ENCODE data around the gene HYCC1. TPM values are rescaled to one million over a fixed set of nuclear protein-coding genes. Genes with fewer than 3 reads are reported as not detected.
"Not testable (repeated sequence)": the region's sequence is repeated elsewhere in the genome, so short reads cannot be mapped to it uniquely, and the experiment has no call there.

The HYCC1 gene
- total and polyA plus RNA-seq, 2 experiments from 2014 or later = 55.4 to 181 TPM

DNA sequence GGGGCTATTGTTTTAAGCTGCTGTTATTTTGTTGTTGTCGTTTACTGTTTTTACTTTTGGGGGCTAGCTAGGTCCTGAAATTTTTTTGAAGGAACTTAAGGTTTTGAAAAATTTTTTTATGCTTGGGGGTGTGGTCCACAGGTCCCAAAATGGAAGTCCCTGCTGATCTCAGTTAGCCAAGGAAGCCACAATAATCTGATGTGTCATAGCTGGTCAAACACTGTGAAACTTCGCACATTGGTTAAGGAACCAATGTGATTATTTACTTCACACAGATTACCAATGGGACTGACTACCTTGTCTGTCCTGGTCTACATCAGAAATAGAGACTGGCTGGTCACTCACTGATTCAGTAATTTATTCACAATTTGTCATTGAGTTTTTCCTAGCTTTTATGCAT, 29.5 kb upstream of the HYCC1 start (continued):
- TF ChIP-seq, protein P1, sequence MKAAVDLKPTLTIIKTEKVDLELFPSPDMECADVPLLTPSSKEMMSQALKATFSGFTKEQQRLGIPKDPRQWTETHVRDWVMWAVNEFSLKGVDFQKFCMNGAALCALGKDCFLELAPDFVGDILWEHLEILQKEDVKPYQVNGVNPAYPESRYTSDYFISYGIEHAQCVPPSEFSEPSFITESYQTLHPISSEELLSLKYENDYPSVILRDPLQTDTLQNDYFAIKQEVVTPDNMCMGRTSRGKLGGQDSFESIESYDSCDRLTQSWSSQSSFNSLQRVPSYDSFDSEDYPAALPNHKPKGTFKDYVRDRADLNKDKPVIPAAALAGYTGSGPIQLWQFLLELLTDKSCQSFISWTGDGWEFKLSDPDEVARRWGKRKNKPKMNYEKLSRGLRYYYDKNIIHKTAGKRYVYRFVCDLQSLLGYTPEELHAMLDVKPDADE (IDR thresholded peaks at IDR 0.05) = no peak
- no peak for TF ChIP-seq POLR2AphosphoS5 (IDR thresholded peaks at IDR 0.05; ENCODE audit: low read depth)
- no peak for TF ChIP-seq CREB1 (CRISPR knock-in tag; IDR thresholded peaks at IDR 0.05; ENCODE audit: low read depth)
- no peak for TF ChIP-seq JUNB (IDR thresholded peaks at IDR 0.05; ENCODE audit: unreplicated experiment)
- TF ChIP-seq EZH2 (IDR thresholded peaks at IDR 0.05; ENCODE audit: low read depth, unreplicated experiment) = no peak

DNA sequence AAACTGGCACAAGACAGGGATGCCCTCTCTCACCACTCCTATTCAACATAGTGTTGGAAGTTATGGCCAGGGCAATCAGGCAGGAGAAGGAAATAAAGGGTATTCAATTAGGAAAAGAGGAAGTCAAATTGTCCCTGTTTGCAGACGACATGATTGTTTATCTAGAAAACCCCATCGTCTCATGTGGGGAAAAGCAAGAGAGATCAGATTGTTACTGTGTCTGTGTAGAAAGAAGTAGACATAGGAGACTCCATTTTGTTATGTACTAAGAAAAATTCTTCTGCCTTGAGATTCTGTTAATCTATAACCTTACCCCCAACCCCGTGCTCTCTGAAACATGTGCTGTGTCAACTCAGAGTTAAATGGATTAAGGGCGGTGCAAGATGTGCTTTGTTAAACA, 25.7 kb upstream of the HYCC1 start:
- not testable (repeated sequence) for H3K9me2 ChIP-seq (ENCODE audit: insufficient read depth); H3K27me3 ChIP-seq (ENCODE audit: insufficient read depth); H3K27ac ChIP-seq (ENCODE audit: low read depth); H3K4me2 ChIP-seq; H3K4me3 Mint-ChIP-seq; H3K4me3 ChIP-seq; H2AFZ ChIP-seq; H3K79me2 ChIP-seq (replicated peaks; ENCODE audit: insufficient read depth); H3K4me1 ChIP-seq (ENCODE audit: insufficient read depth); H3K4me1 Mint-ChIP-seq; H3K27me3 Mint-ChIP-seq (ENCODE audit: insufficient read depth, low read depth, poor library complexity); H3K36me3 ChIP-seq (ENCODE audit: insufficient read depth); DNase-seq (ENCODE audit: low spot score); H3K27ac Mint-ChIP-seq; H3F3A ChIP-seq (replicated peaks; ENCODE audit: low read depth); H4K20me1 ChIP-seq (replicated peaks; ENCODE audit: insufficient read depth); ATAC-seq
- Mint-ChIP-seq H3K36me3 (ENCODE audit: low read depth) (peaks cover 13% of the 10 kb centered on the region; the same call in 2 of the 3 replicates), H3K9me3 (peaks cover 14% of the 10 kb centered on the region; the same call in 2 of the 3 replicates)

DNA sequence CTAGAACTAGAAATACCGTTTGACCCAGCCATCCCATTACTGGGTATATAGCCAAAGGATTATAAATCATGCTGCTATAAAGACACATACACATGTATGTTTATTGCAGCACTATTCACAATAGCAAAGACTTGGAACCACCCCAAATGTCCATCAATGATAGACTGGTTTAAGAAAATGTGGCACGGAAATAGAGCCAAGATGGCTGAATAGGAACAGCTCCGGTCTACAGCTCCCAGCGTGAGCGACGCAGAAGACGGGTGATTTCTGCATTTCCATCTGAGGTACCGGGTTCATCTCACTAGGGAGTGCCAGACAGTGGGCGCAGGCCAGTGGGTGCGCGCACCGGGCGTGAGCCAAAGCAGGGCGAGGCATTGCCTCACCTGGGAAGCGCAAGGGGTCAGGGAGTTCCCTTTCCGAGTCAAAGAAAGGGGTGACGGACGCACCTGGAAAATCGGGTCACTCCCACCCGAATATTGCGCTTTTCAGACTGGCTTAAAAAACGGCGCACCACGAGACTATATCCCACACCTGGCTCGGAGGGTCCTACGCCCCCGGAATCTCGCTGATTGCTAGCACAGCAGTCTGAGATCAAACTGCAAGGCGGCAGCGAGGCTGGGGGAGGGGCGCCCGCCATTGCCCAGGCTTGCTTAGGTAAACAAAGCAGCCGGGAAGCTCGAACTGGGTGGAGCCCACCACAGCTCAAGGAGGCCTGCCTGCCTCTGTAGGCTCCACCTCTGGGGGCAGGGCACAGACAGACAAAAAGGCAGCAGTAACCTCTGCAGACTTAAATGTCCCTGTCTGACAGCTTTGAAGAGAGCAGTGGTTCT, 21.8 kb upstream of the HYCC1 start:
- H3K4me3 Mint-ChIP-seq; H3K36me3 Mint-ChIP-seq (ENCODE audit: low read depth); H3K36me3 ChIP-seq (ENCODE audit: insufficient read depth); H3K4me1 Mint-ChIP-seq; H2AFZ ChIP-seq; H4K20me1 ChIP-seq (replicated peaks; ENCODE audit: insufficient read depth); DNase-seq (ENCODE audit: low spot score); H3K79me2 ChIP-seq (replicated peaks; ENCODE audit: insufficient read depth); H3K27me3 ChIP-seq (ENCODE audit: insufficient read depth); H3F3A ChIP-seq (replicated peaks; ENCODE audit: low read depth); H3K9me3 Mint-ChIP-seq; ATAC-seq; H3K9me2 ChIP-seq (ENCODE audit: insufficient read depth); H3K4me1 ChIP-seq (ENCODE audit: insufficient read depth); H3K27me3 Mint-ChIP-seq (ENCODE audit: insufficient read depth, low read depth, poor library complexity): not testable (repeated sequence)
- peak overlapping the region; percentile 57; the same call in 1 of the 2 replicates for H3K4me2 ChIP-seq
- peak overlapping the region; percentile 70; the same call in 1 of the 2 replicates for H3K27ac Mint-ChIP-seq
- 0 out of 2 replicates have a peak overlapping the region, but pooled peaks have one; percentile 39 for H3K27ac ChIP-seq (ENCODE audit: low read depth)
- peak overlapping the region; percentile 39; the same call in 1 of the 2 replicates for H3K4me3 ChIP-seq

DNA sequence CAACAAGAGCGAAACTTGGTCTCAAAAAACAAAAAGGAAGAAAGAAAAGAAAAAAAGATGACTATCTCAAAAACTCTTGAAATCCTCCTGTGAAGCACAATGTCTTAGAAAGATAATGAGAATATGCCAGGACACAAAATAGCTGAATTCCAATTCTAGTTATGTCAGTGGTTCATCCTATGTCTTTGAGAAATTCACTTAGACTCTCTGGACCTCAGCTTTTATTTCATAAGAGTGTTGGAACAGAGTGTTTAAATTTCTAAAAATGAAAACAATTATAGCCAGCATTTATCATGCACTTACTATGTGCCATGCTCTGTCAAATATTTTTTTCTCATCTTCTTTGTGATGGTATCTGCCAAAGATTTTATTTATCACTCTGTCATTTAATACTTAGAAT, 13.3 kb upstream of the HYCC1 start:
- Mint-ChIP-seq H3K27ac (no peak overlapping the region), H3K4me3 (no peak overlapping the region), H3K36me3 (ENCODE audit: low read depth) (no peaks in the 10 kb centered on the region), H3K4me1 (no peaks in the 10 kb centered on the region), H3K9me3 (no peaks in the 10 kb centered on the region; the same call in 2 of the 3 replicates), H3K27me3 (ENCODE audit: insufficient read depth, low read depth, poor library complexity) (no peaks in the 10 kb centered on the region)
- H3K27ac ChIP-seq (ENCODE audit: low read depth) = no peak overlapping the region
- ATAC-seq (no peak), DNase-seq (ENCODE audit: low spot score) (no peak)
- H3F3A ChIP-seq (replicated peaks; ENCODE audit: low read depth) = no peaks in the 10 kb centered on the region
- no peak overlapping the region for H3K4me2 ChIP-seq
- no peaks in the 10 kb centered on the region for H4K20me1 ChIP-seq (replicated peaks; ENCODE audit: insufficient read depth)
- H2AFZ ChIP-seq = no peak overlapping the region
- H3K4me3 ChIP-seq = no peak overlapping the region
- no peaks in the 10 kb centered on the region for H3K79me2 ChIP-seq (replicated peaks; ENCODE audit: insufficient read depth)
- peaks cover 1% of the 10 kb centered on the region; the same call in 1 of the 2 replicates for H3K4me1 ChIP-seq (ENCODE audit: insufficient read depth)
- H3K27me3 ChIP-seq (ENCODE audit: insufficient read depth) = no peaks in the 10 kb centered on the region; the same call in 1 of the 2 replicates
- H3K9me2 ChIP-seq (ENCODE audit: insufficient read depth) = peaks cover 4% of the 10 kb centered on the region; the same call in 1 of the 2 replicates
- H3K36me3 ChIP-seq (ENCODE audit: insufficient read depth) = no peaks in the 10 kb centered on the region
- TF ChIP-seq JUNB (IDR thresholded peaks at IDR 0.05; ENCODE audit: unreplicated experiment) (no peak), POLR2AphosphoS5 (IDR thresholded peaks at IDR 0.05; ENCODE audit: low read depth) (no peak), ZNF331 (CRISPR knock-in tag; IDR thresholded peaks at IDR 0.05; ENCODE audit: low read depth) (no peak), CREB1 (CRISPR knock-in tag; IDR thresholded peaks at IDR 0.05; ENCODE audit: low read depth) (no peak), ZNF114 (CRISPR knock-in tag; IDR thresholded peaks at IDR 0.05) (no peak)
- TF ChIP-seq, protein P2, sequence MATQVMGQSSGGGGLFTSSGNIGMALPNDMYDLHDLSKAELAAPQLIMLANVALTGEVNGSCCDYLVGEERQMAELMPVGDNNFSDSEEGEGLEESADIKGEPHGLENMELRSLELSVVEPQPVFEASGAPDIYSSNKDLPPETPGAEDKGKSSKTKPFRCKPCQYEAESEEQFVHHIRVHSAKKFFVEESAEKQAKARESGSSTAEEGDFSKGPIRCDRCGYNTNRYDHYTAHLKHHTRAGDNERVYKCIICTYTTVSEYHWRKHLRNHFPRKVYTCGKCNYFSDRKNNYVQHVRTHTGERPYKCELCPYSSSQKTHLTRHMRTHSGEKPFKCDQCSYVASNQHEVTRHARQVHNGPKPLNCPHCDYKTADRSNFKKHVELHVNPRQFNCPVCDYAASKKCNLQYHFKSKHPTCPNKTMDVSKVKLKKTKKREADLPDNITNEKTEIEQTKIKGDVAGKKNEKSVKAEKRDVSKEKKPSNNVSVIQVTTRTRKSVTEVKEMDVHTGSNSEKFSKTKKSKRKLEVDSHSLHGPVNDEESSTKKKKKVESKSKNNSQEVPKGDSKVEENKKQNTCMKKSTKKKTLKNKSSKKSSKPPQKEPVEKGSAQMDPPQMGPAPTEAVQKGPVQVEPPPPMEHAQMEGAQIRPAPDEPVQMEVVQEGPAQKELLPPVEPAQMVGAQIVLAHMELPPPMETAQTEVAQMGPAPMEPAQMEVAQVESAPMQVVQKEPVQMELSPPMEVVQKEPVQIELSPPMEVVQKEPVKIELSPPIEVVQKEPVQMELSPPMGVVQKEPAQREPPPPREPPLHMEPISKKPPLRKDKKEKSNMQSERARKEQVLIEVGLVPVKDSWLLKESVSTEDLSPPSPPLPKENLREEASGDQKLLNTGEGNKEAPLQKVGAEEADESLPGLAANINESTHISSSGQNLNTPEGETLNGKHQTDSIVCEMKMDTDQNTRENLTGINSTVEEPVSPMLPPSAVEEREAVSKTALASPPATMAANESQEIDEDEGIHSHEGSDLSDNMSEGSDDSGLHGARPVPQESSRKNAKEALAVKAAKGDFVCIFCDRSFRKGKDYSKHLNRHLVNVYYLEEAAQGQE (IDR thresholded peaks at IDR 0.05; ENCODE audit: unreplicated experiment) = no peak

Measured in GM23338 (cell line).